Measurements from ENCODE around the gene MYH9.

Gene MYH9

DNA sequence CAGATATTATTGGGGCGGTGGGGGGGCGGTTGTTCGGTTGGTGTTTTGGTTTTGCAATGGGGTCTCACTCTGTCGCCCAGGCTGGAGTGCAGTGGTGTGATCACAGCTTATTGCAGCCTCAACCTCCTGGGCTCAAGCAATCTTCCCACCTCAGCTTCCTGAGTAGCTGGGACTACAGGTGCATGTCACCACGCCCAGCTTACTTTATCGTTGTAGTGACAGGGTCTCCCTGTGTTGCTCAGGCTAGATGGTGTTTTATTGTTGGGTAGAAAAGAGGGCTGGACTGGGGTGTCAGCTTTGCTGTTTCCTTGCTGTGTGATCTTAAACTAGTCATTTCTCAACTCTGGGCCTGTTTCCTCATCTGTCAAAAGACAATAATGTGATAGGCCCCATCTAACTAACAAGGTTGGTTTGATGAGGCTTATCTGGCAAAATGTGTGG lies 17.5 kb upstream of the MYH9 start:
- in situ Hi-C loops (cut with MboI; ENCODE audit: low sequenced_read_pairs, unreplicated experiment), result no loop called here
- DNase-seq (ENCODE audit: low spot score), result no peak
- TF ChIP-seq CTCF (IDR thresholded peaks at IDR 0.05; ENCODE audit: borderline replicate concordance, control extremely low read depth, extremely low read depth, insufficient read depth, missing control alignments), result no peak

GRCh38 chr22:36404446-36404845 lies 16.7 kb upstream of the MYH9 start:
- TF ChIP-seq CTCF (IDR thresholded peaks at IDR 0.05; ENCODE audit: borderline replicate concordance, control extremely low read depth, extremely low read depth, insufficient read depth, missing control alignments), result no peak
- in situ Hi-C loops (cut with MboI; ENCODE audit: low sequenced_read_pairs, unreplicated experiment), result no loop called here
- DNase-seq (ENCODE audit: low spot score), result no peak

GRCh38 chr22:36399472-36399778 lies 11.7 kb upstream of the MYH9 start:
- in situ Hi-C loops (cut with MboI; ENCODE audit: low sequenced_read_pairs, unreplicated experiment), result no loop called here
- no peak for TF ChIP-seq CTCF (IDR thresholded peaks at IDR 0.05; ENCODE audit: borderline replicate concordance, control extremely low read depth, extremely low read depth, insufficient read depth, missing control alignments)
- no peak for DNase-seq (ENCODE audit: low spot score)

DNA sequence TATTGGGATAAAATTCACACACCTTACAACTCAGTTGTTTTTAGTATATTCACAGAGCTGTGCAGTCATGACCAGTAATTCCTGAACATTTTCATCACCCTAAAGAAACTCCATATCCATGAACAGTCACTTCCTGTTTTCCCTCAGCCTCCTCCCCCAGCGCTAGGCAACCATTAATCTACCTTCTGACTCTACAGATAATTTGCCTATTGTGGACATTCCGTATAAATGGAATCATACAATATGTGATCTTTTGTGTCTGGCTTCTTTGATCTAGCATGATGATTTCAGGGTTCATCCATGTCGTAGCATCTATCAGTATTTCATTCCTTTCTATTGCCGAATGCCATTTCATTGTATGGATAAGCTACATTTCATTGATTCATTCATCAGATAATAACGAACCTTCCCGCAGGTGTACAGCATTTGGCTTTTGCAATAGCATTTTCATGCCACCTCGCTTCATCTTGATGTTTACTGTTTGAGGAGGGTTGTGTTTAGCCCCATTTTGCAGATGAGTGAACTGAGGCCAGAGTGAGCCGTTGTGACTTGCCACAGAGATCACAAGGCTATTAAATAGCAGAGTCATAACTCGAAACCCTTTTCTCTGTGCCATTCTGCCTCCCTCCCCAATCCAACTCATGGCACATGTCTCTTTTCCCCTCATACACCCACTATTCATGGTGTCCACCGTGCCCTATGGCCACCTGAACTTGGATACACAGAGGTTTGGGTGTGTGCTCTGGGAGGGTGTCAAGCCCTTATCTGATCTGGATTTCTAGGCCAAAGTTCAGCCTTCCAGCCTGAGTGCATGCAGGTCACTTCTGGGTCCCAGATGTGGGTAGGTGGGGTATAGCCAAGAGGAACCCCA lies 11.1 kb upstream of the MYH9 start:
- no peak for DNase-seq (ENCODE audit: low spot score)
- no peak for TF ChIP-seq CTCF (IDR thresholded peaks at IDR 0.05; ENCODE audit: borderline replicate concordance, control extremely low read depth, extremely low read depth, insufficient read depth, missing control alignments)
- in situ Hi-C loops (cut with MboI; ENCODE audit: low sequenced_read_pairs, unreplicated experiment), result no loop called here

GRCh38 chr22:36397131-36398093 lies 9.6 kb upstream of the MYH9 start:
- in situ Hi-C loops (cut with MboI; ENCODE audit: low sequenced_read_pairs, unreplicated experiment), result no loop called here
- no peak for TF ChIP-seq CTCF (IDR thresholded peaks at IDR 0.05; ENCODE audit: borderline replicate concordance, control extremely low read depth, extremely low read depth, insufficient read depth, missing control alignments)
- no peak for DNase-seq (ENCODE audit: low spot score)

DNA sequence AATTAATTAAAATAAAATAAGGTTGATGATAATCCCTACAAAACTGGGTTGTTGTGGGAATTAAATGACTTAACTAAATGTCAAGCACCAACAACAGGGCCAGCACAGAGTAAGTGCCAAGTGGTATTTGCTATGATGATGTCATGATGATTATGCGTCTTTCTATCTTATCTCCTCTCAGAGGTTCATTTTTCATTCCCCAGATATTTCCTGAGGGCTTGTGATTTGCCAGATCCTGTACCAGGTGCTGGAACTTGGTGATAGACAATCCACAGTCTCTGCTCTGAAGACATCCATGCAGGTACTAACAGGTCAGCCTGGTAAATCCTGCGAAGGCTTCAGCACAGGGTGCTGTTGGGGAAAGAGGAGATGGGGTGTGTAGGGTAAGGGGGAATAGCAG lies 8.1 kb upstream of the MYH9 start:
- TF ChIP-seq CTCF (IDR thresholded peaks at IDR 0.05; ENCODE audit: borderline replicate concordance, control extremely low read depth, extremely low read depth, insufficient read depth, missing control alignments), result no peak
- in situ Hi-C loops (cut with MboI; ENCODE audit: low sequenced_read_pairs, unreplicated experiment), result no loop called here
- DNase-seq (ENCODE audit: low spot score), result no peak
